Measurements from ENCODE around the gene ABR. TPM values are rescaled to one million over a fixed set of nuclear protein-coding genes. Genes with fewer than 3 reads are reported as not detected.
"Not testable (repeated sequence)": the region's sequence is repeated elsewhere in the genome, so short reads cannot be mapped to it uniquely, and the experiment has no call there.

The ABR gene
- total RNA-seq, 1 experiment from 2014 or later = 78.3 TPM

- Histone ChIP-seq H3K36me3 (ENCODE audit: control insufficient read depth, insufficient read depth, low read length) (no peaks in the 10 kb centered on the region), H3K27me3 (replicated peaks; ENCODE audit: control insufficient read depth, insufficient read depth, low read length) (no peaks in the 10 kb centered on the region), H3K4me1 (peaks cover 4% of the 10 kb centered on the region; the same call in 1 of the 2 replicates), H3K4me3 (ENCODE audit: low read depth, low read length) (peak overlapping the region; percentile 59; the same call in 1 of the 2 replicates), H3K9me3 (no peaks in the 10 kb centered on the region)
- ChIA-PET POLR2A (interaction anchor here (2.3 kb wide), 1 partner anchor 27 kb away, joined by 13 read pairs; no protein-coding TSS in a partner anchor), CTCF (interaction anchor here (1.4 kb wide), 1 partner anchor 80 kb away, joined by 5 read pairs; no protein-coding TSS in a partner anchor)
- no peak for TF ChIP-seq CTCF (IDR thresholded peaks at IDR 0.05; ENCODE audit: insufficient read depth in 1 of 2, low read depth in 1 of 2, low read length in 1 of 2, severe bottlenecking in 1 of 2, unreplicated experiment in 1 of 2)
- intact Hi-C loops (cut with micrococcal nuclease; ENCODE audit: unreplicated experiment) = no loop called here
- Mint-ChIP-seq H3K4me3 (ENCODE audit: unreplicated experiment) (peak overlapping the region; percentile 78), H3K36me3 (ENCODE audit: insufficient read depth, unreplicated experiment) (peaks cover 8% of the 10 kb centered on the region), H3K27ac (ENCODE audit: unreplicated experiment) (peak overlapping the region; percentile 81), H3K4me1 (ENCODE audit: low read depth, unreplicated experiment) (peaks cover 9% of the 10 kb centered on the region), H3K9me3 (ENCODE audit: unreplicated experiment) (no peaks in the 10 kb centered on the region), H3K27me3 (ENCODE audit: insufficient read depth, unreplicated experiment) (no peaks in the 10 kb centered on the region)
- no peak for DNase-seq
- no TSS peak for BruUV-seq (replicated peaks)
These were observed 43.0 kb downstream of the ABR start for GRCh38 chr17:1136748-1137147.

GRCh38 chr17:1134634-1135324, 45.0 kb downstream of the ABR start:
- POLR2A ChIA-PET = no interaction called here

GRCh38 chr17:1130191-1130590, 49.6 kb downstream of the ABR start:
- POLR2A ChIA-PET = no interaction called here
- Mint-ChIP-seq H3K36me3 (ENCODE audit: insufficient read depth, unreplicated experiment) (no peaks in the 10 kb centered on the region), H3K4me1 (ENCODE audit: low read depth, unreplicated experiment) (no peaks in the 10 kb centered on the region), H3K27me3 (ENCODE audit: insufficient read depth, unreplicated experiment) (no peaks in the 10 kb centered on the region), H3K4me3 (ENCODE audit: unreplicated experiment) (no peak overlapping the region), H3K9me3 (ENCODE audit: unreplicated experiment) (no peaks in the 10 kb centered on the region), H3K27ac (ENCODE audit: unreplicated experiment) (no peak overlapping the region)
- H3K27me3 ChIP-seq (replicated peaks; ENCODE audit: control insufficient read depth, insufficient read depth, low read length) = no peaks in the 10 kb centered on the region
- no peaks in the 10 kb centered on the region for H3K36me3 ChIP-seq (ENCODE audit: control insufficient read depth, insufficient read depth, low read length)
- no peak for DNase-seq
- no TSS peak for BruUV-seq (replicated peaks)
- H3K9me3 ChIP-seq = no peaks in the 10 kb centered on the region
- CTCF ChIA-PET = interaction anchor here (1.3 kb wide), 1 partner anchor 72 kb away, joined by 3 read pairs; no protein-coding TSS in a partner anchor
- intact Hi-C loops (cut with micrococcal nuclease; ENCODE audit: unreplicated experiment) = no loop called here
- H3K4me3 ChIP-seq (ENCODE audit: low read depth, low read length) = no peak overlapping the region
- H3K4me1 ChIP-seq = no peaks in the 10 kb centered on the region
- TF ChIP-seq CTCF (IDR thresholded peaks at IDR 0.05; ENCODE audit: insufficient read depth in 1 of 2, low read depth in 1 of 2, low read length in 1 of 2, severe bottlenecking in 1 of 2, unreplicated experiment in 1 of 2) = no peak

More at GRCh38 chr17:1134634-1135324, 45.0 kb downstream of the ABR start:
- Histone ChIP-seq H3K4me1 (peaks cover 4% of the 10 kb centered on the region; the same call in 1 of the 2 replicates), H3K4me3 (ENCODE audit: low read depth, low read length) (no peak overlapping the region), H3K27me3 (replicated peaks; ENCODE audit: control insufficient read depth, insufficient read depth, low read length) (no peaks in the 10 kb centered on the region), H3K9me3 (no peaks in the 10 kb centered on the region), H3K36me3 (ENCODE audit: control insufficient read depth, insufficient read depth, low read length) (no peaks in the 10 kb centered on the region)
- Mint-ChIP-seq H3K27me3 (ENCODE audit: insufficient read depth, unreplicated experiment) (no peaks in the 10 kb centered on the region), H3K4me3 (ENCODE audit: unreplicated experiment) (peak overlapping the region; percentile 47), H3K4me1 (ENCODE audit: low read depth, unreplicated experiment) (peaks cover 9% of the 10 kb centered on the region), H3K36me3 (ENCODE audit: insufficient read depth, unreplicated experiment) (peaks cover 8% of the 10 kb centered on the region), H3K27ac (ENCODE audit: unreplicated experiment) (no peak overlapping the region), H3K9me3 (ENCODE audit: unreplicated experiment) (no peaks in the 10 kb centered on the region)
- intact Hi-C loops (cut with micrococcal nuclease; ENCODE audit: unreplicated experiment) = no loop called here
- CTCF ChIA-PET = no interaction called here
- BruUV-seq (replicated peaks) = no TSS peak
- DNase-seq = no peak
- TF ChIP-seq CTCF (IDR thresholded peaks at IDR 0.05; ENCODE audit: insufficient read depth in 1 of 2, low read depth in 1 of 2, low read length in 1 of 2, severe bottlenecking in 1 of 2, unreplicated experiment in 1 of 2) = no peak

- H3K4me1 ChIP-seq; H3K4me3 Mint-ChIP-seq (ENCODE audit: unreplicated experiment): not testable (repeated sequence)
These were observed 51.3 kb downstream of the ABR start for GRCh38 chr17:1128463-1128862.

More at GRCh38 chr17:1128463-1128862, 51.3 kb downstream of the ABR start:
- BruUV-seq (replicated peaks); H3K27ac Mint-ChIP-seq (ENCODE audit: unreplicated experiment); POLR2A ChIA-PET; H3K27me3 ChIP-seq (replicated peaks; ENCODE audit: control insufficient read depth, insufficient read depth, low read length); DNase-seq; H3K9me3 ChIP-seq; H3K4me1 Mint-ChIP-seq (ENCODE audit: low read depth, unreplicated experiment); H3K4me3 ChIP-seq (ENCODE audit: low read depth, low read length); H3K9me3 Mint-ChIP-seq (ENCODE audit: unreplicated experiment); H3K36me3 ChIP-seq (ENCODE audit: control insufficient read depth, insufficient read depth, low read length); H3K27me3 Mint-ChIP-seq (ENCODE audit: insufficient read depth, unreplicated experiment); H3K36me3 Mint-ChIP-seq (ENCODE audit: insufficient read depth, unreplicated experiment): not testable (repeated sequence)
- CTCF ChIA-PET = interaction anchor here (0.6 kb wide), 1 partner anchor 60 kb away, joined by 3 read pairs; no protein-coding TSS in a partner anchor
- intact Hi-C loops (cut with micrococcal nuclease; ENCODE audit: unreplicated experiment) = loop anchor here (10.0 kb wide), 1 partner anchor 206 kb away; no protein-coding TSS in a partner anchor

Measured in Caco-2 (cell line).